B cell (primary cell): ENCODE measurements around the gene ZCWPW2. TPM values are rescaled to one million over a fixed set of nuclear protein-coding genes. Genes with fewer than 3 reads are reported as not detected.

Experiments used
- ATAC-seq: fragments of 200-7000 bp; cut with Tn5 transposase; one replicate; pipeline ENCODE4 v1.10.0; 2021; ENCODE audit warnings: low read depth, mild to moderate bottlenecking, moderate number of reproducible peaks, moderate library complexity
- CTCF ChIA-PET: fragments of 350-600 bp; sonication (Branson Sonifier 250); formaldehyde crosslinking; loops from one replicate; lab custom pipeline; 2021; ENCODE audit warnings: antibody characterized with exemption, inconsistent platforms; lab: Charles Lee
- POLR2A ChIA-PET: fragments of 350-600 bp; sonication (Branson Sonifier 250); formaldehyde crosslinking; loops from one replicate; lab custom pipeline; 2021; ENCODE audit warnings: antibody characterized with exemption; lab: Charles Lee
- DNase-seq: peaks from one replicate; pipeline ENCODE4 v3.0.0; 2013
- H2AFZ ChIP-seq: 2 replicates; pipeline ENCODE4 v1.6.1; 2012; ENCODE audit warnings: mild to moderate bottlenecking, low read depth, low read length; ENCODE audit not compliant: insufficient read depth, poor library complexity, severe bottlenecking
- H3K27ac ChIP-seq, 2 donors: 1 replicate in 1 of 2; 2 replicates in 1 of 2; pipeline ENCODE4 v1.5.1; 2012 to 2013; ENCODE audit warnings: low read length in 2 of 2, mild to moderate bottlenecking in 2 of 2, moderate library complexity in 1 of 2
- H3K27me3 ChIP-seq, 4 experiments: fragments of 200-600 bp in 1 of 4; sonication (generic) in 1 of 4; replicated peaks in 1 of 4; 1 replicate in 2 of 4; 2 replicates in 2 of 4; pipeline versions ENCODE4 v1.6.1 to v1.7.0; 2013 to 2016; ENCODE audit warnings: low read length in 3 of 4, mild to moderate bottlenecking in 2 of 4, mixed read lengths in 1 of 4, moderate library complexity in 1 of 4; ENCODE audit not compliant: insufficient read depth in 4 of 4, control insufficient read depth in 3 of 4; ENCODE audit errors: control extremely low read depth in 1 of 4
- H3K36me3 ChIP-seq, 2 experiments: replicated peaks in 1 of 2; 1 replicate in 1 of 2; 2 replicates in 1 of 2; pipeline versions ENCODE4 v1.6.1 to v1.7.1; 2013; ENCODE audit warnings: low read length in 1 of 2; ENCODE audit not compliant: insufficient read depth in 2 of 2, control insufficient read depth in 1 of 2; ENCODE audit errors: control extremely low read depth in 1 of 2, extremely low read depth in 1 of 2
- H3K4me1 ChIP-seq, 2 donors: fragments of 200-600 bp in 1 of 2; sonication (generic) in 1 of 2; 1 replicate in 1 of 2; 2 replicates in 1 of 2; pipeline versions ENCODE4 v1.5.1 to v1.6.1; 2013 to 2017; ENCODE audit warnings: low read length in 2 of 2; ENCODE audit not compliant: control insufficient read depth in 2 of 2, insufficient read depth in 2 of 2
- H3K4me2 ChIP-seq: replicated peaks from 2 replicates; pipeline ENCODE3; 2012; ENCODE audit warnings: mild to moderate bottlenecking, low read depth, low read length; ENCODE audit not compliant: poor library complexity, severe bottlenecking
- H3K4me3 ChIP-seq, 5 experiments: fragments of 200-600 bp in 1 of 5; sonication (generic) in 1 of 5; 1 replicate in 3 of 5; 2 replicates in 2 of 5; pipeline versions ENCODE4 v1.5.1 to v1.7.0; 2011 to 2016; ENCODE audit warnings: low read length in 4 of 5, mild to moderate bottlenecking in 4 of 5, low read depth in 2 of 5, control low read depth in 1 of 5, moderate library complexity in 1 of 5; ENCODE audit not compliant: insufficient read depth in 1 of 5; ENCODE audit errors: control extremely low read depth in 1 of 5, extremely low read depth in 1 of 5
- H3K79me2 ChIP-seq: fragments of 200-600 bp; sonication (generic); one replicate; pipeline ENCODE4 v1.6.0; 2016; ENCODE audit warnings: low read length; ENCODE audit not compliant: control insufficient read depth, insufficient read depth
- H3K9ac ChIP-seq: fragments of 200-600 bp; sonication (generic); 2 replicates; pipeline ENCODE4 v1.6.1; 2017; ENCODE audit warnings: mild to moderate bottlenecking, low read length, moderate library complexity
- H3K9me3 ChIP-seq, 3 donors: one replicate each; pipeline versions ENCODE4 v1.6.1 to v1.7.1; 2013; ENCODE audit warnings: low read length in 2 of 3; ENCODE audit not compliant: control insufficient read depth in 2 of 3, insufficient read depth in 1 of 3; ENCODE audit errors: control extremely low read depth in 1 of 3
- H4K20me1 ChIP-seq: 2 replicates; pipeline ENCODE4 v1.6.0; 2012; ENCODE audit warnings: mild to moderate bottlenecking, low read length; ENCODE audit not compliant: insufficient read depth, control insufficient read depth, poor library complexity, severe bottlenecking
- H3K27ac Mint-ChIP-seq: one replicate; pipeline ENCODE4 v1.8.0; 2021; ENCODE audit warnings: mixed read lengths
- H3K27me3 Mint-ChIP-seq: one replicate; pipeline ENCODE4 v1.8.0; 2021; ENCODE audit warnings: mixed read lengths
- H3K4me1 Mint-ChIP-seq: one replicate; pipeline ENCODE4 v1.8.0; 2021; ENCODE audit warnings: mixed read lengths
- H3K4me3 Mint-ChIP-seq: one replicate; pipeline ENCODE4 v1.8.0; 2021; ENCODE audit warnings: mixed read lengths
- H3K9me3 Mint-ChIP-seq: one replicate; pipeline ENCODE4 v1.8.0; 2022; ENCODE audit warnings: mixed read lengths; ENCODE audit not compliant: insufficient read depth
- CTCF ChIP-seq: fragments of 200-600 bp; IDR thresholded peaks from one replicate; pipeline ENCODE4 v1.8.0; 2022; ENCODE audit warnings: antibody characterized with exemption, mild to moderate bottlenecking
- EZH2 ChIP-seq: IDR thresholded peaks from 2 replicates; pipeline ENCODE4 v1.6.1; 2012; ENCODE audit warnings: borderline replicate concordance, low read depth, mild to moderate bottlenecking, moderate library complexity, low read length; ENCODE audit not compliant: insufficient read depth, poor library complexity, severe bottlenecking
- WGBS: methylation state at CpG from one replicate; pipeline ENCODE4 v1.1.5; 2013; ENCODE audit warnings: missing lambda C conversion rate; ENCODE audit not compliant: insufficient coverage; 5-methylcytosine and 5-hydroxymethylcytosine counted together
- intact Hi-C: fragments of 100-400 bp; cut with micrococcal nuclease; formaldehyde crosslinking; loops from one replicate; pipeline ENCODE4 v1.10.0; 2022
- polyA plus RNA-seq: library from polyadenylated mRNA; depleted of rRNA; stranded (reverse); fragments of >200 nt; gene quantifications from 2 replicates; pipeline ENCODE4 v1.2.3, GENCODE V29; 2012
- total RNA-seq, 2 donors: library from RNA; stranded (reverse); fragments of 120-200 nt in 1 of 2; gene quantifications; 1 replicate in 1 of 2; 2 replicates in 1 of 2; pipeline versions ENCODE4 v1.2.3 to v1.2.4, GENCODE V29; 2013 to 2022

ZCWPW2 gene
- total and polyA plus RNA-seq, 2 donors (not counting 1 experiment from before 2014, with no cell fraction given): not detected

- Histone ChIP-seq H4K20me1 (no peaks in the 10 kb centered on the region), H3K79me2 (no peaks in the 10 kb centered on the region), H3K36me3 (no peaks in the 10 kb centered on the region), H3K4me1 (no peaks in the 10 kb centered on the region), H3K27ac (no peak overlapping the region), H3K9me3 (no peaks in the 10 kb centered on the region), H2AFZ (no peak overlapping the region), H3K9ac (no peak overlapping the region), H3K4me3 (no peak overlapping the region), H3K27me3 (no peaks in the 10 kb centered on the region), H3K4me2 (no peak overlapping the region)
- WGBS: 100% methylated on average over 1 of the region's 1 CpG
- ChIA-PET POLR2A (no interaction called here), CTCF (no interaction called here)
- DNase-seq (no peak), ATAC-seq (no peak)
- Mint-ChIP-seq H3K27me3 (no peaks in the 10 kb centered on the region), H3K9me3 (no peaks in the 10 kb centered on the region), H3K4me1 (no peaks in the 10 kb centered on the region), H3K4me3 (no peak overlapping the region), H3K27ac (no peak overlapping the region)
- intact Hi-C loops: no loop called here
- TF ChIP-seq CTCF (no peak), EZH2 (no peak)
These were observed 32.8 kb upstream of the ZCWPW2 start for GRCh38 chr3:28315711-28316110.

GRCh38 chr3:28316226-28316625 lies 32.3 kb upstream of the ZCWPW2 start:
- Mint-ChIP-seq H3K9me3 (no peaks in the 10 kb centered on the region), H3K4me1 (no peaks in the 10 kb centered on the region), H3K27ac (no peak overlapping the region), H3K4me3 (no peak overlapping the region), H3K27me3 (no peaks in the 10 kb centered on the region)
- intact Hi-C loops: no loop called here
- WGBS: no CpG with 5 or more reads among the region's 2 CpGs
- H3K9me3 ChIP-seq: no peaks in the 10 kb centered on the region
- TF ChIP-seq EZH2 (no peak), CTCF (no peak)
- H3K27ac ChIP-seq: no peak overlapping the region
- H3K4me1 ChIP-seq: no peaks in the 10 kb centered on the region
- ATAC-seq: no peak
- H3K27me3 ChIP-seq: no peaks in the 10 kb centered on the region
- peaks cover 0 to 1% of the 10 kb centered on the region in 2 experiments for H3K36me3 ChIP-seq
- H4K20me1 ChIP-seq: no peaks in the 10 kb centered on the region
- H2AFZ ChIP-seq: no peak overlapping the region
- CTCF ChIA-PET: no interaction called here
- H3K4me2 ChIP-seq: no peak overlapping the region
- POLR2A ChIA-PET: no interaction called here
- no peak for DNase-seq
- H3K4me3 ChIP-seq: no peak overlapping the region
- H3K9ac ChIP-seq: no peak overlapping the region
- no peaks in the 10 kb centered on the region for H3K79me2 ChIP-seq
